ENCODE measurements around the gene C22orf15.

GRCh38 chr22:23801238-23801821 is 38.5 kb downstream of the C22orf15 start:
- TF ChIP-seq CTCF (conservative IDR thresholded peaks at IDR 0.05) (no peak), EZH2 (IDR thresholded peaks at IDR 0.05; ENCODE audit: low read depth) (no peak)
